GM18861 (cell line): ENCODE measurements around the gene HOXB3.

ENCODE experiments used
- ATAC-seq: cut with Tn5 transposase; IDR thresholded peaks from one replicate; pipeline ENCODE4 v1.9.1; 2021; ENCODE audit not compliant: unreplicated experiment

The HOXB3 gene

GRCh38 chr17:48530208-48530886 is 59.7 kb downstream of the HOXB3 start:
- ATAC-seq: no peak

- no peak for ATAC-seq
Measured at GRCh38 chr17:48529683-48530009, 60.4 kb downstream of the HOXB3 start.

- no peak for ATAC-seq
Measured at GRCh38 chr17:48528936-48529682, 60.9 kb downstream of the HOXB3 start.

GRCh38 chr17:48528153-48528935 is 61.7 kb downstream of the HOXB3 start:
- no peak for ATAC-seq

GRCh38 chr17:48527547-48527932 is 62.5 kb downstream of the HOXB3 start:
- ATAC-seq: no peak

GRCh38 chr17:48526608-48527546 is 63.2 kb downstream of the HOXB3 start:
- ATAC-seq: no peak

GRCh38 chr17:48523010-48523409 is 67.0 kb downstream of the HOXB3 start:
- no peak for ATAC-seq

GRCh38 chr17:48522031-48522653 is 67.9 kb downstream of the HOXB3 start:
- no peak for ATAC-seq

GRCh38 chr17:48520631-48521079 is 69.4 kb downstream of the HOXB3 start:
- no peak for ATAC-seq

- ATAC-seq: no peak
Measured at GRCh38 chr17:48519427-48519826, 70.6 kb downstream of the HOXB3 start.

GRCh38 chr17:48517478-48517877 is 72.6 kb downstream of the HOXB3 start:
- ATAC-seq: no peak

- ATAC-seq: no peak
Measured at GRCh38 chr17:48515925-48516900, 73.8 kb downstream of the HOXB3 start.

- no peak for ATAC-seq
Measured at GRCh38 chr17:48514477-48514876, 75.6 kb downstream of the HOXB3 start.

GRCh38 chr17:48513666-48514455 is 76.2 kb downstream of the HOXB3 start:
- ATAC-seq: no peak

GRCh38 chr17:48513097-48513496 is 76.9 kb downstream of the HOXB3 start:
- no peak for ATAC-seq

GRCh38 chr17:48510761-48511604 is 79.1 kb downstream of the HOXB3 start:
- no peak for ATAC-seq

- no peak for ATAC-seq
Measured at GRCh38 chr17:48510381-48510760, 79.7 kb downstream of the HOXB3 start.
